K562 (cell line): ENCODE data around the gene RCC1. TPM values are rescaled to one million over a fixed set of nuclear protein-coding genes. Genes with fewer than 3 reads are reported as not detected.

ENCODE experiments used
- CBX5 ChIP-seq: IDR thresholded peaks from 2 replicates; pipeline ENCODE4 v1.6.1; 2014; ENCODE audit warnings: low read depth, borderline replicate concordance
- CCNT2 ChIP-seq: IDR thresholded peaks from 2 replicates; pipeline ENCODE4 v1.6.1; 2011; ENCODE audit warnings: borderline replicate concordance, low read depth, mild to moderate bottlenecking, moderate library complexity, mixed read lengths, low read length; ENCODE audit not compliant: insufficient read length; ENCODE audit errors: extremely low read depth
- ELF2 ChIP-seq: fragments of 250-450 bp; sonication (Bioruptor Pico); IDR thresholded peaks from 2 replicates; pipeline ENCODE4 v1.5.0; 2021; ENCODE audit warnings: mild to moderate bottlenecking
- EP300 ChIP-seq: IDR thresholded peaks from 2 replicates; pipeline ENCODE4 v1.6.1; 2012; ENCODE audit warnings: low read length, improper control_type of control experiment
- FOS ChIP-seq: IDR thresholded peaks from 3 replicates; pipeline ENCODE4 v1.6.1; 2011; ENCODE audit not compliant: insufficient read length; ENCODE audit errors: extremely low read depth
- GTF2E2 ChIP-seq: fragments of 200-800 bp; sonication (Bioruptor generic); IDR thresholded peaks from 2 replicates; pipeline ENCODE4 v1.6.1; 2016; ENCODE audit warnings: missing genetic modification characterization, missing compliant biosample characterization
- LARP7 ChIP-seq: fragments of 450-650 bp; IDR thresholded peaks from 2 replicates; pipeline ENCODE4 v1.6.1; 2016
- NCOR1 ChIP-seq: fragments of 450-650 bp; IDR thresholded peaks from 2 replicates; pipeline ENCODE4 v1.6.1; 2016; ENCODE audit warnings: mild to moderate bottlenecking, moderate library complexity
- POLR2AphosphoS5 ChIP-seq: IDR thresholded peaks from 2 replicates; pipeline ENCODE4 v1.6.1; 2011; ENCODE audit warnings: mild to moderate bottlenecking, low read depth, low read length, moderate library complexity; ENCODE audit not compliant: control insufficient read depth, insufficient read depth
- POLR2G ChIP-seq: fragments of 200-400 bp; formaldehyde crosslinking; IDR thresholded peaks from 2 replicates; pipeline ENCODE4 v1.6.1; 2017; ENCODE audit warnings: low read depth, mild to moderate bottlenecking, antibody characterized with exemption, low read length, moderate library complexity
- SMARCE1 ChIP-seq: fragments of 450-650 bp; IDR thresholded peaks from 2 replicates; pipeline ENCODE4 v1.7.1; 2016; ENCODE audit warnings: mild to moderate bottlenecking
- TCFL5 ChIP-seq: fragments of 250-450 bp; sonication (Bioruptor Pico); conservative IDR thresholded peaks from 2 replicates; pipeline ENCODE4 v1.6.1; 2021; ENCODE audit warnings: mild to moderate bottlenecking, moderate library complexity, matching md5 sums
- ZNF224 ChIP-seq: sonication (generic); formaldehyde crosslinking; IDR thresholded peaks from 2 replicates; pipeline ENCODE4 v1.8.0; 2022; ENCODE audit warnings: mild to moderate bottlenecking, missing genetic modification reagents
- ZNF561 ChIP-seq: fragments of 450-650 bp; formaldehyde crosslinking; conservative IDR thresholded peaks from 2 replicates; pipeline ENCODE4 v1.4.0; 2020; ENCODE audit warnings: mild to moderate bottlenecking, moderate library complexity
- ZNF695 ChIP-seq: fragments of 450-650 bp; formaldehyde crosslinking; IDR thresholded peaks from 2 replicates; pipeline ENCODE4 v1.4.0; 2020; ENCODE audit warnings: mild to moderate bottlenecking, moderate library complexity
- polyA plus RNA-seq, 8 experiments: library from polyadenylated mRNA; depleted of rRNA in 4 of 8; stranded (reverse) in 5 of 8; unstranded in 3 of 8; fragments of >200 nt; fragmentation: Nextera tagmentation in 2 of 8; fragmentation: Illumina TruSeq in 1 of 8; extraction: Ambion mirVana in 2 of 8; extraction: Trizol in 1 of 8; gene quantifications; 2 replicates each; pipeline versions ENCODE4 v1.2.1 to v1.2.3, GENCODE V29; 2011 to 2014; ENCODE audit warnings: inconsistent platforms in 1 of 8, missing spikeins in 1 of 8
- total RNA-seq, 7 experiments: library from RNA; depleted of rRNA in 6 of 7; stranded (reverse); fragments of >200 nt in 6 of 7; fragmentation: Illumina TruSeq in 2 of 7; extraction: Trizol in 2 of 7; gene quantifications; 2 replicates each; pipeline versions ENCODE4 v1.2.1 to v1.2.3, GENCODE V29; 2011 to 2021; ENCODE audit warnings: low replicate concordance in 1 of 7
- TF ChIP-seq, protein P1 (sequence below): sonication (generic); formaldehyde crosslinking; IDR thresholded peaks from 2 replicates; pipeline ENCODE4 v1.8.0; 2022; ENCODE audit warnings: missing genetic modification reagents, mild to moderate bottlenecking, borderline replicate concordance
- TF ChIP-seq, protein P2 (sequence below), 2 experiments: fragments of 450-650 bp in 1 of 2; IDR thresholded peaks; 2 replicates each; pipeline ENCODE4 v1.6.1; 2011 to 2017; ENCODE audit warnings: low read depth in 2 of 2, antibody characterized with exemption in 1 of 2, borderline replicate concordance in 1 of 2, low read length in 1 of 2, mild to moderate bottlenecking in 1 of 2, mixed read lengths in 1 of 2; ENCODE audit not compliant: control insufficient read depth in 1 of 2
- TF ChIP-seq, protein P3 (sequence below): fragments of 450-650 bp; IDR thresholded peaks from 2 replicates; pipeline ENCODE4 v1.6.1; 2016; ENCODE audit warnings: borderline replicate concordance
- TF ChIP-seq, protein P4 (sequence below): sonication (generic); formaldehyde crosslinking; IDR thresholded peaks from 2 replicates; pipeline ENCODE4 v1.8.0; 2022; ENCODE audit warnings: missing genetic modification reagents, mild to moderate bottlenecking, borderline replicate concordance

The RCC1 gene
- total and polyA plus RNA-seq, 9 of the 15 experiments (the other 6 are each of a cell fraction or from before 2014, with no cell fraction given) = 16.4 to 202 (median 107) TPM

DNA sequence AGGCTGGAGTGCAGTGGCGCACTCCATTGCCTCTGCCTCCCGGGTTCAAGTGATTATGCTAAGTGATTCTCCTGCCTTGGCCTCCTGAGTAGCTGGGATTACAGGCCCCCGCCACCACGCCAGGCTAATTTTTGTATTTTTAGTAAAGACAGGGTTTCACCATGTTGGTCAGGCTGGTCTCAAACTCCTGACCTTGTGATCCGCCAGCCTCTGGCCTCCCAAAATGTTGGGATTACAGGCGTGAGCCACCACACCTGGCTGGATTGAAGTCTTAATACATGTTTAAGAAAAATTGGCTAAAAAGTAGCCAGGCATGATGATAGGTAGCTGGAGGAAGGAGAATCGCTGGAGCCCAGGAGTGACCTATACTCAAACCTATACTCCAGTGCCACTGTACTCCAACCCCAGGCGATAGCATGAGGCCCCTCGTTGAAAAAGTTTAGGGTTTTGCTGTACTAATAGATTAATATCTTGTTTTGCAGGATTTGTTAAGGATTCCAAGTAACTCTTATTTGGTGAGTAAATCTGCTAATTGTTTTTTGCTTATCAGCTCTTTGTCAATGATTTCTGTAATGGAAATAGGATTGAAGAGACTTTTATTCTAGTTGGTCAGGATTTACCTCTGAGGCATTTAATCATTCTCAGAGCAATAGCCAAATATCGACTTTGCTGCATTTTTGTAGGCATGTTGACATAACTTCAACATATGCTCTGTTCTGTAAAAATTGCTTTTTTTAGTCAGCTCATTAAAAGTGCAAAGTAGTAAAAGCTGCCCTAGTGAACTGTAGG, 2.0 kb downstream of the RCC1 start (continued):
- TF ChIP-seq TCFL5 (CRISPR knock-in tag) (no peak), EP300 (no peak), POLR2G (peak; percentile 48; the same call in 1 of the 2 replicates), ZNF561 (CRISPR knock-in tag) (no peak), SMARCE1 (no peak), FOS (no peak), ZNF224 (CRISPR knock-in tag) (no peak), CBX5 (no peak), GTF2E2 (peak; percentile 7; the same call in 1 of the 2 replicates), ELF2 (CRISPR knock-in tag) (peak; percentile 26; the same call in 1 of the 2 replicates), POLR2AphosphoS5 (peak; percentile 68), LARP7 (peak; percentile 7), ZNF695 (CRISPR knock-in tag) (0 out of 2 replicates have a peak, but pooled peaks have one; percentile 40), NCOR1 (peak; percentile 28; the same call in 1 of the 2 replicates), CCNT2 (peak; percentile 14)
- TF ChIP-seq, protein P1, sequence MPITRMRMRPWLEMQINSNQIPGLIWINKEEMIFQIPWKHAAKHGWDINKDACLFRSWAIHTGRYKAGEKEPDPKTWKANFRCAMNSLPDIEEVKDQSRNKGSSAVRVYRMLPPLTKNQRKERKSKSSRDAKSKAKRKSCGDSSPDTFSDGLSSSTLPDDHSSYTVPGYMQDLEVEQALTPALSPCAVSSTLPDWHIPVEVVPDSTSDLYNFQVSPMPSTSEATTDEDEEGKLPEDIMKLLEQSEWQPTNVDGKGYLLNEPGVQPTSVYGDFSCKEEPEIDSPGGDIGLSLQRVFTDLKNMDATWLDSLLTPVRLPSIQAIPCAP (CRISPR knock-in tag) = no peak
- TF ChIP-seq, protein P2, sequence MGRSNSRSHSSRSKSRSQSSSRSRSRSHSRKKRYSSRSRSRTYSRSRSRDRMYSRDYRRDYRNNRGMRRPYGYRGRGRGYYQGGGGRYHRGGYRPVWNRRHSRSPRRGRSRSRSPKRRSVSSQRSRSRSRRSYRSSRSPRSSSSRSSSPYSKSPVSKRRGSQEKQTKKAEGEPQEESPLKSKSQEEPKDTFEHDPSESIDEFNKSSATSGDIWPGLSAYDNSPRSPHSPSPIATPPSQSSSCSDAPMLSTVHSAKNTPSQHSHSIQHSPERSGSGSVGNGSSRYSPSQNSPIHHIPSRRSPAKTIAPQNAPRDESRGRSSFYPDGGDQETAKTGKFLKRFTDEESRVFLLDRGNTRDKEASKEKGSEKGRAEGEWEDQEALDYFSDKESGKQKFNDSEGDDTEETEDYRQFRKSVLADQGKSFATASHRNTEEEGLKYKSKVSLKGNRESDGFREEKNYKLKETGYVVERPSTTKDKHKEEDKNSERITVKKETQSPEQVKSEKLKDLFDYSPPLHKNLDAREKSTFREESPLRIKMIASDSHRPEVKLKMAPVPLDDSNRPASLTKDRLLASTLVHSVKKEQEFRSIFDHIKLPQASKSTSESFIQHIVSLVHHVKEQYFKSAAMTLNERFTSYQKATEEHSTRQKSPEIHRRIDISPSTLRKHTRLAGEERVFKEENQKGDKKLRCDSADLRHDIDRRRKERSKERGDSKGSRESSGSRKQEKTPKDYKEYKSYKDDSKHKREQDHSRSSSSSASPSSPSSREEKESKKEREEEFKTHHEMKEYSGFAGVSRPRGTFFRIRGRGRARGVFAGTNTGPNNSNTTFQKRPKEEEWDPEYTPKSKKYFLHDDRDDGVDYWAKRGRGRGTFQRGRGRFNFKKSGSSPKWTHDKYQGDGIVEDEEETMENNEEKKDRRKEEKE (IDR thresholded peaks at IDR 0.05; ENCODE audit: borderline replicate concordance in 1 of 2, control insufficient read depth in 1 of 2, low read depth in 2 of 2, low read length in 1 of 2) = peak in 1 of 2 experiments; percentile 15; a peak in 1 of 4 replicates
- TF ChIP-seq, protein P3, sequence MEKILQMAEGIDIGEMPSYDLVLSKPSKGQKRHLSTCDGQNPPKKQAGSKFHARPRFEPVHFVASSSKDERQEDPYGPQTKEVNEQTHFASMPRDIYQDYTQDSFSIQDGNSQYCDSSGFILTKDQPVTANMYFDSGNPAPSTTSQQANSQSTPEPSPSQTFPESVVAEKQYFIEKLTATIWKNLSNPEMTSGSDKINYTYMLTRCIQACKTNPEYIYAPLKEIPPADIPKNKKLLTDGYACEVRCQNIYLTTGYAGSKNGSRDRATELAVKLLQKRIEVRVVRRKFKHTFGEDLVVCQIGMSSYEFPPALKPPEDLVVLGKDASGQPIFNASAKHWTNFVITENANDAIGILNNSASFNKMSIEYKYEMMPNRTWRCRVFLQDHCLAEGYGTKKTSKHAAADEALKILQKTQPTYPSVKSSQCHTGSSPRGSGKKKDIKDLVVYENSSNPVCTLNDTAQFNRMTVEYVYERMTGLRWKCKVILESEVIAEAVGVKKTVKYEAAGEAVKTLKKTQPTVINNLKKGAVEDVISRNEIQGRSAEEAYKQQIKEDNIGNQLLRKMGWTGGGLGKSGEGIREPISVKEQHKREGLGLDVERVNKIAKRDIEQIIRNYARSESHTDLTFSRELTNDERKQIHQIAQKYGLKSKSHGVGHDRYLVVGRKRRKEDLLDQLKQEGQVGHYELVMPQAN = peak; percentile 49; the same call in 1 of the 2 replicates
- TF ChIP-seq, protein P4, sequence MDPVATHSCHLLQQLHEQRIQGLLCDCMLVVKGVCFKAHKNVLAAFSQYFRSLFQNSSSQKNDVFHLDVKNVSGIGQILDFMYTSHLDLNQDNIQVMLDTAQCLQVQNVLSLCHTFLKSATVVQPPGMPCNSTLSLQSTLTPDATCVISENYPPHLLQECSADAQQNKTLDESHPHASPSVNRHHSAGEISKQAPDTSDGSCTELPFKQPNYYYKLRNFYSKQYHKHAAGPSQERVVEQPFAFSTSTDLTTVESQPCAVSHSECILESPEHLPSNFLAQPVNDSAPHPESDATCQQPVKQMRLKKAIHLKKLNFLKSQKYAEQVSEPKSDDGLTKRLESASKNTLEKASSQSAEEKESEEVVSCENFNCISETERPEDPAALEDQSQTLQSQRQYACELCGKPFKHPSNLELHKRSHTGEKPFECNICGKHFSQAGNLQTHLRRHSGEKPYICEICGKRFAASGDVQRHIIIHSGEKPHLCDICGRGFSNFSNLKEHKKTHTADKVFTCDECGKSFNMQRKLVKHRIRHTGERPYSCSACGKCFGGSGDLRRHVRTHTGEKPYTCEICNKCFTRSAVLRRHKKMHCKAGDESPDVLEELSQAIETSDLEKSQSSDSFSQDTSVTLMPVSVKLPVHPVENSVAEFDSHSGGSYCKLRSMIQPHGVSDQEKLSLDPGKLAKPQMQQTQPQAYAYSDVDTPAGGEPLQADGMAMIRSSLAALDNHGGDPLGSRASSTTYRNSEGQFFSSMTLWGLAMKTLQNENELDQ (CRISPR knock-in tag) = no peak
